ENCODE results near the gene LAMTOR1.

DNA sequence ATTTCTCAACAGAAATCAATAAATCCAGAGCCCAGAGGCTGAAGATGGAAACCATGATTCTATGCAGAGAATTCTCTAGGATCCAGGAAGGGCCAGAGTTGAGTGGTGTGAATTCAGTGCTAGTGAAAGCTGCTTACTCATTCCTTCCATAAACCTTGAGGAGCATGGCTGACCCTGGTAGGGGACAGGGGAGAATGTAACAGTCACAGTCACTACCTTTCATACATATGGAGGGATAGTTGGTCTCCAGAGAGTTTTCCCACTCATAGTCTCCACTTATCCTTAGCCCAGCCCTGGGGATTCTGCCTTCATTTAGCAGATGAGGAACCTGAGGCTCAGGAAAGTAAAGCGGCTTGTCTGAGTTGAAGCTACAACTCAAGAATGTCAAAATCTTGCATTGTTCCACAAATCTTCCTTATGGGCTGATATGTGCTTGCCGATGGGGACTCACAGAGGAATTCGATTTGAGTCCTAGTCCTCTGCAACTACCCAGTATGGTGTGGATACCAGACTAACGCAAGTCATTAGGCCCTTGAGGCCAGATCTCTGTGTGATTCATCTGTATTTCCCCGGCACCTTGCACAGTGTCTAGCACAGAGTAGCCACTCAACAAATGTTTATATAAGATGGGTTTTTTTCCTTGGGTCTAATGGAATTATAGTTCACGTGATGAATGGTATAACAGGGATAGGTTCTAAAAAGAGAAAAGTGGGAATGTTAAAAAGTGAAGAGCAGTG lies 13.1 kb upstream of the LAMTOR1 start:
- TF ChIP-seq EZH2 (IDR thresholded peaks at IDR 0.05; ENCODE audit: borderline replicate concordance, low read length), result no peak
- TF ChIP-seq, protein P1, sequence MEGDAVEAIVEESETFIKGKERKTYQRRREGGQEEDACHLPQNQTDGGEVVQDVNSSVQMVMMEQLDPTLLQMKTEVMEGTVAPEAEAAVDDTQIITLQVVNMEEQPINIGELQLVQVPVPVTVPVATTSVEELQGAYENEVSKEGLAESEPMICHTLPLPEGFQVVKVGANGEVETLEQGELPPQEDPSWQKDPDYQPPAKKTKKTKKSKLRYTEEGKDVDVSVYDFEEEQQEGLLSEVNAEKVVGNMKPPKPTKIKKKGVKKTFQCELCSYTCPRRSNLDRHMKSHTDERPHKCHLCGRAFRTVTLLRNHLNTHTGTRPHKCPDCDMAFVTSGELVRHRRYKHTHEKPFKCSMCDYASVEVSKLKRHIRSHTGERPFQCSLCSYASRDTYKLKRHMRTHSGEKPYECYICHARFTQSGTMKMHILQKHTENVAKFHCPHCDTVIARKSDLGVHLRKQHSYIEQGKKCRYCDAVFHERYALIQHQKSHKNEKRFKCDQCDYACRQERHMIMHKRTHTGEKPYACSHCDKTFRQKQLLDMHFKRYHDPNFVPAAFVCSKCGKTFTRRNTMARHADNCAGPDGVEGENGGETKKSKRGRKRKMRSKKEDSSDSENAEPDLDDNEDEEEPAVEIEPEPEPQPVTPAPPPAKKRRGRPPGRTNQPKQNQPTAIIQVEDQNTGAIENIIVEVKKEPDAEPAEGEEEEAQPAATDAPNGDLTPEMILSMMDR (conservative IDR thresholded peaks at IDR 0.05 in 1 of 2, IDR thresholded peaks at IDR 0.05 in 1 of 2; ENCODE audit: extremely low read depth in 1 of 2, insufficient read depth in 1 of 2, low read depth in 1 of 2, low read length in 2 of 2), result no peak
